ENCODE data around the gene TRIM38.

TRIM38 gene

GRCh38 chr6:26026833-26027490 is 64.4 kb downstream of the TRIM38 start:
- DNase-seq (ENCODE audit: low read depth) = peak; percentile 76

GRCh38 chr6:26027491-26028211 is 65.0 kb downstream of the TRIM38 start:
- DNase-seq (ENCODE audit: low read depth) = no peak

GRCh38 chr6:26028212-26028745 is 65.7 kb downstream of the TRIM38 start:
- DNase-seq (ENCODE audit: low read depth) = no peak

- no peak for DNase-seq (ENCODE audit: low read depth)
These were observed 66.4 kb downstream of the TRIM38 start for GRCh38 chr6:26028746-26029569.

- no peak for DNase-seq (ENCODE audit: low read depth)
These were observed 66.9 kb downstream of the TRIM38 start for GRCh38 chr6:26029570-26029856.

GRCh38 chr6:26029857-26030653 is 67.5 kb downstream of the TRIM38 start:
- DNase-seq (ENCODE audit: low read depth) = no peak

- DNase-seq (ENCODE audit: low read depth) = no peak
These were observed 68.1 kb downstream of the TRIM38 start for GRCh38 chr6:26030716-26031115.

GRCh38 chr6:26031151-26031594 is 68.6 kb downstream of the TRIM38 start:
- DNase-seq (ENCODE audit: low read depth) = no peak

GRCh38 chr6:26031595-26032339 is 69.2 kb downstream of the TRIM38 start:
- DNase-seq (ENCODE audit: low read depth) = no peak

GRCh38 chr6:26032340-26033084 is 69.9 kb downstream of the TRIM38 start:
- DNase-seq (ENCODE audit: low read depth) = no peak

- DNase-seq (ENCODE audit: low read depth) = no peak
These were observed 70.7 kb downstream of the TRIM38 start for GRCh38 chr6:26033085-26033940.

- DNase-seq (ENCODE audit: low read depth) = no peak
These were observed 71.3 kb downstream of the TRIM38 start for GRCh38 chr6:26033941-26034354.

GRCh38 chr6:26034905-26035304 is 72.3 kb downstream of the TRIM38 start:
- DNase-seq (ENCODE audit: low read depth) = no peak
